ENCODE results near the gene MXRA8.

The MXRA8 gene

DNA sequence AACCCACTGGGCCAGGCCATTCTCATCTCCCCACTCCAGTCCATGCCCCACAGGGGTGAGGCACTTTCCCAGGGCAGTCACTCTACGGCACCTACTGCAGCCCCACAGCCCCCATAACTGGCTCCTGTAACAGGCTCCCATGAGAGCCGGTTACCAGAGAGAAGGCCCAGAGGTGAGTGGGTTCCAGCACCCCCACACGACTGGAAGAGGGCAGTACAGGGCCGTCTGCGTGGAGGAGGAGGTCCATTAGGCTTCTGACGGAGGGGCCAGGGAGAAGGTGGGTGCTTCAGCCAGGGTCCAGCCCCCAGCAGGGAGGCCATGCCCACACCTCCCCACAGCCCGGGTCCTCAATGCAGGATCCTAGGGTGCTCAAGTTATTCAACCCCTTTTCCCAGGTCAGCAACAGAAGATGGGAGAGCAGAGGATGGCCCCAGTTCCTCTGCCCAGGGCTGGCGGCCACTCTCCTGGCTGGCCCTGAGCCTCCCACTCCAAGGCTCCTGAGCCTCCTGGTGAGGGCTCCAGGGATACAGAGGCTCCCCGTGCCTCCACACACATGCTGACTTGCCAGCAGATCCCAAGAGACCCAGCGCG, 52.2 kb downstream of the MXRA8 start:
- DNase-seq, result no peak

GRCh38 chr1:1305300-1306069, 52.9 kb downstream of the MXRA8 start:
- DNase-seq, result peak; percentile 81

DNA sequence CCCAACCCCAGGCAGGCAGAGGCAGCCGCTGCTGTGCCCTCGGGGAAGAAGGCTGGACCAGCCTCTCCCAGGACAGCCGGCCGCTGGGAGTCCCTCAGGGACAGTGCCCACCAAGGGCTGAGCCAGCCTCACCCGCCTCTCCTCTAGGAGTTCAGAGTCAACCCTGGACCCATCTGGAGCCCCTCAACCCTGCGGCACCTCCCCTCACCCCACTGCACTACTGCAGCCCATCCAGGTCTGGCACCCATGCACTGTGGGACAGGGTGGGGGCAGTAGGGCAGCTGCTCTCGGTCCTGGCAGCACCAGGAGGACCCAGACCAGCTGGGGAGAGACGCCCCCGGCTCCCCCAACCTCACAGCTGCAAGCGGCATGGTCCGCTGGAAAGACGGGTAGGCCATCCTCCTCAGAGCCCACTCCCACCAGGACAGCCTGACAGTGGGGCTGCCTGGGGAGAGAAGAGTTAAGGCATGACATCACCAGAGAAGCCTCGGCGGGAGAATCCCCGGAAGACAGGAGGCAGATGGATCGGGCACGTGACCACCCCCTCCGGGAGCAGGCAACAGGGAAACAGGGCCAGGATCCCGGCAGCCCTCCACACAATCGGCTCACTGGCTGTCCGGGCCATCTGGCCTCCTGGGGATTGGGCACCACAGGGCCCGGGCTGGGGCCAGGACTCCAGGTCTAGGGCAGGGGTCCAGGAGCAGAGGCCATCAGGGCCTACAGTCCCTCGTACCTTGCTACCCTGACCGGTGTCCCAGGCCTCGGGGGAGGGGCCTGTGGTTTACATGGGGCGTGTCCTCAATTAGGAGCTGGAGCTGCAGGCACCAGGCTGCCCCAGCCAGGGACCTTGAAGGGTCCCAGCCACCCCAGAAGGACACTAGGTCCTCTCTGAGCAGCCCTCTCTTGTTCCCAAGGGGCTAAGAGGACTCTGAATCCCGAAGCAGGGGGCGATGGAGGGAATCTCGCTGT, 53.7 kb downstream of the MXRA8 start:
- DNase-seq, result peak; percentile 76

DNA sequence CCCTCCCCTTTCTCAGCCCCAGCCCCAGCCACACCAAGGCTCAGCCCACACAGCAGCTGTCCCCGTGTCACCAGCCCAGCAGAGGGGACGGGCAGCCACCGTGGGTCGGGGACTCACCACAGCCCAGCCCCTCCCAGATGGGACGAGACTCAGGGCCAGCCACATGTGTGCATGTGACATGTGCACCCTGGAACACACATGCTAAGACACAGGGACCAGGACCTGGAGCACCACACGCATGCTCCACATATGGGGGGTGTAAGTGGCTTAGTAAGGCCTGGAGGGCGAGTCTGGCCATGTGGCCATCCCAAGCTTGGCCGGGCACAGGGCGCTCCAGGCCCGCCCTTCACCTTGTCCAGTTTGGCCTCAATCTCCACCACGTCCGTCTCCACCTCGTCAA, 54.6 kb downstream of the MXRA8 start:
- DNase-seq, result no peak

DNA sequence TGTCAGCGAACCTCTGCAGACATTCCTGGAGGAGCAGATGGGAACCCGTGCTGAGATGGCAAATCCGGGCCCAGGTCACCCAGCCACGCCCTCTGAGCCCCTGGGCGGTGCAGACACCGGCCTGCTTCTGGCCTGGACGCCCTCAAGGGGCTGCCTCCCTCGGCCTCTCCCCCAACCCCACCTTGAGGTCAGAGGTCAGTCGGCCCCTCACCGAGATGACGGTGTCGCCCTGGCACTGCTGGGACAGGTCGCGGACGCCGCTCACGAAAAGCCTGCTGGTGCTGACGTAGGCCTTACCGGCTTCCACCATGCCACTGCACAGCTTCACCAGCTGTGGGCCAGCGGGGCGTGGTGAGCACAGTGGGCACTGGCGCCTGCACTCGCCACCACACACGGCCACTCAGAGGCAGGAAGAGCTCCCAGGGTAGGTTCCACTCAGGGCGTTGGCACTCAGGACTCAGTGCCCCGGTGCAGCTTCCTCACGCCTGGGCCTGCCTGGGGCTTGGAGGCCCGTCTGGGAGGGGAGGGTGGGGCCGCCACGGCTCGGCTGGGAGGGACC, 55.3 kb downstream of the MXRA8 start:
- no peak for DNase-seq
